Measurements from ENCODE around the gene BET1L. TPM values are rescaled to one million over a fixed set of nuclear protein-coding genes. Genes with fewer than 3 reads are reported as not detected.

Gene BET1L
- total and polyA plus RNA-seq, 10 of the 15 experiments (the other 5 are each of a cell fraction or from before 2014, with no cell fraction given), result 6.7 to 55.4 (median 39.7) TPM

DNA sequence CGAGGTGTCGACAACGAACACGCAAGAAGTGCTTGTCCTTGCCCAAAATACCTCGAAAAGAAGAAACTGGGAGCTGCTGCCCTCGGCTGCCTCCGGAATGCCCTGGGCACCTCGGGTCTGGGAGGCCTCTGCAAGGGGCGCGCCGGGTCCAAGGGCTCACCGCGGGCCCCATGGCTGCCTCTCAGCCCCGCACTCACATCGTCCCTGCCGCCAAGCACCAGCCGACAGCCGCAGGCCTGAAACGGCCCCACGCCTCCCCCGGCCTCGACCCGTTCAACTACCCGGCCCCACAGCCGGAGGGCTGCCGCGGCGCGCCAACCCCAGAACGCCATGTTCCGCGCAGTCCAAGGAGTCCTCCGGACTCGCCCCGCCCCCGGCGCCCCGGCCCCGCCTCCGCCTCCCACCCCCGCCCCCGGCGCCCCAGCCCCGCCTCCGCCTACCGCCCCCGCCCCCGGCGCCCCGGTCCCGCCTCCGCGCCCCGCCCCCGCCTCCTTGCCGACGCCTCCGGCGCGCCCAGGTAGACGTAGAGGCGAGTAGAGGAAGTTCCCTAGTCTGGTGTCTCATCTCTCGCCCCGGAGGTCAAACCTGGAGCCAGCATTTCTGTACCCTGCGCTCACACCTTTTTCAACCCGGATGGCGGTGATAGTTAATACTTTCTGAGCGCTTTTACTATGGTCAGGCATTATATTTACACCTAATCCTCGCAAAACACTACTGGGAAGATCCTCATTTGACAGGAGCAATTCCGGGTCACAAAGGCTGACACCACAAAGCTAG is 29.0 kb upstream of the BET1L start, which contains the start of gene SIRT3 (continued):
- TF ChIP-seq, protein P1, sequence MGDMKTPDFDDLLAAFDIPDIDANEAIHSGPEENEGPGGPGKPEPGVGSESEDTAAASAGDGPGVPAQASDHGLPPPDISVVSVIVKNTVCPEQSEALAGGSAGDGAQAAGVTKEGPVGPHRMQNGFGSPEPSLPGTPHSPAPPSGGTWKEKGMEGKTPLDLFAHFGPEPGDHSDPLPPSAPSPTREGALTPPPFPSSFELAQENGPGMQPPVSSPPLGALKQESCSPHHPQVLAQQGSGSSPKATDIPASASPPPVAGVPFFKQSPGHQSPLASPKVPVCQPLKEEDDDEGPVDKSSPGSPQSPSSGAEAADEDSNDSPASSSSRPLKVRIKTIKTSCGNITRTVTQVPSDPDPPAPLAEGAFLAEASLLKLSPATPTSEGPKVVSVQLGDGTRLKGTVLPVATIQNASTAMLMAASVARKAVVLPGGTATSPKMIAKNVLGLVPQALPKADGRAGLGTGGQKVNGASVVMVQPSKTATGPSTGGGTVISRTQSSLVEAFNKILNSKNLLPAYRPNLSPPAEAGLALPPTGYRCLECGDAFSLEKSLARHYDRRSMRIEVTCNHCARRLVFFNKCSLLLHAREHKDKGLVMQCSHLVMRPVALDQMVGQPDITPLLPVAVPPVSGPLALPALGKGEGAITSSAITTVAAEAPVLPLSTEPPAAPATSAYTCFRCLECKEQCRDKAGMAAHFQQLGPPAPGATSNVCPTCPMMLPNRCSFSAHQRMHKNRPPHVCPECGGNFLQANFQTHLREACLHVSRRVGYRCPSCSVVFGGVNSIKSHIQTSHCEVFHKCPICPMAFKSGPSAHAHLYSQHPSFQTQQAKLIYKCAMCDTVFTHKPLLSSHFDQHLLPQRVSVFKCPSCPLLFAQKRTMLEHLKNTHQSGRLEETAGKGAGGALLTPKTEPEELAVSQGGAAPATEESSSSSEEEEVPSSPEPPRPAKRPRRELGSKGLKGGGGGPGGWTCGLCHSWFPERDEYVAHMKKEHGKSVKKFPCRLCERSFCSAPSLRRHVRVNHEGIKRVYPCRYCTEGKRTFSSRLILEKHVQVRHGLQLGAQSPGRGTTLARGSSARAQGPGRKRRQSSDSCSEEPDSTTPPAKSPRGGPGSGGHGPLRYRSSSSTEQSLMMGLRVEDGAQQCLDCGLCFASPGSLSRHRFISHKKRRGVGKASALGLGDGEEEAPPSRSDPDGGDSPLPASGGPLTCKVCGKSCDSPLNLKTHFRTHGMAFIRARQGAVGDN (IDR thresholded peaks at IDR 0.05), result no peak; the same call in 1 of the 2 replicates
- TF ChIP-seq, protein P2, sequence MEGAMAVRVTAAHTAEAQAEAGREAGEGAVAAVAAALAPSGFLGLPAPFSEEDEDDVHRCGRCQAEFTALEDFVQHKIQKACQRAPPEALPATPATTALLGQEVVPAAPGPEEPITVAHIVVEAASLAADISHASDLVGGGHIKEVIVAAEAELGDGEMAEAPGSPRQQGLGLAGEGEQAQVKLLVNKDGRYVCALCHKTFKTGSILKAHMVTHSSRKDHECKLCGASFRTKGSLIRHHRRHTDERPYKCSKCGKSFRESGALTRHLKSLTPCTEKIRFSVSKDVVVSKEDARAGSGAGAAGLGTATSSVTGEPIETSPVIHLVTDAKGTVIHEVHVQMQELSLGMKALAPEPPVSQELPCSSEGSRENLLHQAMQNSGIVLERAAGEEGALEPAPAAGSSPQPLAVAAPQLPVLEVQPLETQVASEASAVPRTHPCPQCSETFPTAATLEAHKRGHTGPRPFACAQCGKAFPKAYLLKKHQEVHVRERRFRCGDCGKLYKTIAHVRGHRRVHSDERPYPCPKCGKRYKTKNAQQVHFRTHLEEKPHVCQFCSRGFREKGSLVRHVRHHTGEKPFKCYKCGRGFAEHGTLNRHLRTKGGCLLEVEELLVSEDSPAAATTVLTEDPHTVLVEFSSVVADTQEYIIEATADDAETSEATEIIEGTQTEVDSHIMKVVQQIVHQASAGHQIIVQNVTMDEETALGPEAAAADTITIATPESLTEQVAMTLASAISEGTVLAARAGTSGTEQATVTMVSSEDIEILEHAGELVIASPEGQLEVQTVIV (IDR thresholded peaks at IDR 0.05; ENCODE audit: borderline replicate concordance, partially characterized antibody), result peak; percentile 38
- TF ChIP-seq CBFB (IDR thresholded peaks at IDR 0.05; ENCODE audit: low read depth), result no peak; the same call in 1 of the 2 replicates
- peak; percentile 27 to 37; a peak in 3 of 4 replicates for TF ChIP-seq IKZF2 (IDR thresholded peaks at IDR 0.05)
- TF ChIP-seq, protein P3, sequence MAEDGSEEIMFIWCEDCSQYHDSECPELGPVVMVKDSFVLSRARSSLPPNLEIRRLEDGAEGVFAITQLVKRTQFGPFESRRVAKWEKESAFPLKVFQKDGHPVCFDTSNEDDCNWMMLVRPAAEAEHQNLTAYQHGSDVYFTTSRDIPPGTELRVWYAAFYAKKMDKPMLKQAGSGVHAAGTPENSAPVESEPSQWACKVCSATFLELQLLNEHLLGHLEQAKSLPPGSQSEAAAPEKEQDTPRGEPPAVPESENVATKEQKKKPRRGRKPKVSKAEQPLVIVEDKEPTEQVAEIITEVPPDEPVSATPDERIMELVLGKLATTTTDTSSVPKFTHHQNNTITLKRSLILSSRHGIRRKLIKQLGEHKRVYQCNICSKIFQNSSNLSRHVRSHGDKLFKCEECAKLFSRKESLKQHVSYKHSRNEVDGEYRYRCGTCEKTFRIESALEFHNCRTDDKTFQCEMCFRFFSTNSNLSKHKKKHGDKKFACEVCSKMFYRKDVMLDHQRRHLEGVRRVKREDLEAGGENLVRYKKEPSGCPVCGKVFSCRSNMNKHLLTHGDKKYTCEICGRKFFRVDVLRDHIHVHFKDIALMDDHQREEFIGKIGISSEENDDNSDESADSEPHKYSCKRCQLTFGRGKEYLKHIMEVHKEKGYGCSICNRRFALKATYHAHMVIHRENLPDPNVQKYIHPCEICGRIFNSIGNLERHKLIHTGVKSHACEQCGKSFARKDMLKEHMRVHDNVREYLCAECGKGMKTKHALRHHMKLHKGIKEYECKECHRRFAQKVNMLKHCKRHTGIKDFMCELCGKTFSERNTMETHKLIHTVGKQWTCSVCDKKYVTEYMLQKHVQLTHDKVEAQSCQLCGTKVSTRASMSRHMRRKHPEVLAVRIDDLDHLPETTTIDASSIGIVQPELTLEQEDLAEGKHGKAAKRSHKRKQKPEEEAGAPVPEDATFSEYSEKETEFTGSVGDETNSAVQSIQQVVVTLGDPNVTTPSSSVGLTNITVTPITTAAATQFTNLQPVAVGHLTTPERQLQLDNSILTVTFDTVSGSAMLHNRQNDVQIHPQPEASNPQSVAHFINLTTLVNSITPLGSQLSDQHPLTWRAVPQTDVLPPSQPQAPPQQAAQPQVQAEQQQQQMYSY (CRISPR knock-in tag; IDR thresholded peaks at IDR 0.05), result no peak
- no peak for TF ChIP-seq MEF2B (IDR thresholded peaks at IDR 0.05; ENCODE audit: partially characterized antibody, poor library complexity, severe bottlenecking)
- TF ChIP-seq ESRRA (IDR thresholded peaks at IDR 0.05; ENCODE audit: low read length), result no peak; the same call in 1 of the 2 replicates
- TF ChIP-seq RAD51 (IDR thresholded peaks at IDR 0.05), result no peak
- peak; percentile 78; the same call in 1 of the 2 replicates for TF ChIP-seq PML (IDR thresholded peaks at IDR 0.05; ENCODE audit: low read length)
- TF ChIP-seq CREM (IDR thresholded peaks at IDR 0.05; ENCODE audit: low read depth), result peak; percentile 75
- TF ChIP-seq CHD2 (IDR thresholded peaks at IDR 0.05; ENCODE audit: borderline replicate concordance, low read depth, low read length), result no peak
- TF ChIP-seq, protein P4, sequence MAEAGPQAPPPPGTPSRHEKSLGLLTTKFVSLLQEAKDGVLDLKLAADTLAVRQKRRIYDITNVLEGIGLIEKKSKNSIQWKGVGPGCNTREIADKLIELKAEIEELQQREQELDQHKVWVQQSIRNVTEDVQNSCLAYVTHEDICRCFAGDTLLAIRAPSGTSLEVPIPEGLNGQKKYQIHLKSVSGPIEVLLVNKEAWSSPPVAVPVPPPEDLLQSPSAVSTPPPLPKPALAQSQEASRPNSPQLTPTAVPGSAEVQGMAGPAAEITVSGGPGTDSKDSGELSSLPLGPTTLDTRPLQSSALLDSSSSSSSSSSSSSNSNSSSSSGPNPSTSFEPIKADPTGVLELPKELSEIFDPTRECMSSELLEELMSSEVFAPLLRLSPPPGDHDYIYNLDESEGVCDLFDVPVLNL (IDR thresholded peaks at IDR 0.05; ENCODE audit: low read depth, low read length), result no peak
- TF ChIP-seq PAX5 (IDR thresholded peaks at IDR 0.05; ENCODE audit: borderline replicate concordance, low read depth, low read length), result no peak; the same call in 1 of the 2 replicates
- no peak for TF ChIP-seq NFYB (IDR thresholded peaks at IDR 0.05; ENCODE audit: insufficient read depth, low read depth, low read length)
- TF ChIP-seq, protein P5, sequence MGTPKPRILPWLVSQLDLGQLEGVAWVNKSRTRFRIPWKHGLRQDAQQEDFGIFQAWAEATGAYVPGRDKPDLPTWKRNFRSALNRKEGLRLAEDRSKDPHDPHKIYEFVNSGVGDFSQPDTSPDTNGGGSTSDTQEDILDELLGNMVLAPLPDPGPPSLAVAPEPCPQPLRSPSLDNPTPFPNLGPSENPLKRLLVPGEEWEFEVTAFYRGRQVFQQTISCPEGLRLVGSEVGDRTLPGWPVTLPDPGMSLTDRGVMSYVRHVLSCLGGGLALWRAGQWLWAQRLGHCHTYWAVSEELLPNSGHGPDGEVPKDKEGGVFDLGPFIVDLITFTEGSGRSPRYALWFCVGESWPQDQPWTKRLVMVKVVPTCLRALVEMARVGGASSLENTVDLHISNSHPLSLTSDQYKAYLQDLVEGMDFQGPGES (IDR thresholded peaks at IDR 0.05), result no peak

Data from GM12878 (cell line).